Measurements from ENCODE around the gene CNTN1. TPM values are rescaled to one million over a fixed set of nuclear protein-coding genes. Genes with fewer than 3 reads are reported as not detected.

Gene CNTN1
- total RNA-seq, 6 experiments from 2014 or later: not detected

DNA sequence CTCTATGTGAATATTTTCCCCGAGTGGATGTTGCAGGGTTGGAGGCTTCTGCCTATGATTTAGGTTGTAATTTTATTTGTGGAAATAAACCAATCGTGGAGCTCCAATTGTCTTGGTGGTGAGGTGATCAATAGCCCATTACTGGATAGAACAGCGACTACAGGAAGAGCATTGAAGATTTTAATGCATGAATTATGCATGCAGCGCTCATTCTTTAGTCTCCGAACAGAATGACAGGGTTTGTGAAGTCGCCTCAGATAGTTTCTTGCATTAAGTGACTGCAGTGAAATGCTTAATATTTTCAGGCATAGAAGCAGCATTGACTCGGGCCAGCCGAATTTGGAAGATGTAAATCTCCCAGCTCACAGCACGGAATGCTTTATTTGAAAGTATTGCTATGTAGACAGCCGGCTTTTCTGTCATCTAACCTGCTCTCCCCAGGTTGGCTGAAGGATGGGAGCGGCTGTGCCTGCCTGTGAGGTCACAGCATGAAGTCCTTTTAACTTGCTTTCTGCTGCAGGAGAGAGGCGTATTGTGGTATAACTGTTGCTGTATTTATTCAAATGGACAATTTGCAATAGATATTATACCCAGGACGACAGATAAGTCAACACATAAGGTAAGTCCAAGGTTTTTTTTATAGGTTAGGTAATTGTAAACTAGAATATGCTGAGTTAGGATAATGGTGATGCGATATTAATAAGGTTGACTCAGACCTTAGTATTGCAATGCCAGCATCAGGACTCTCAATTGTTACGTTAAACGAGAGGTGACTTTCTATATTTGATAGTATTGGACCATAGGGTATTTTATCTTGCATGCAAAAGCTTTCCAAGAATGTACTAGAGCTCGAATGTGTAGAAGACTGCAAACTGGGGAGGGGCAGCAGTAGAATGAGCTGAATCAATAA lies 135.7 kb downstream of the CNTN1 start:
- Mint-ChIP-seq H3K27me3 (ENCODE audit: insufficient read depth) (no peaks in the 10 kb centered on the region), H3K9me3 (peaks cover 14% of the 10 kb centered on the region), H3K4me3 (no peak overlapping the region), H3K36me3 (ENCODE audit: low read depth) (no peaks in the 10 kb centered on the region), H3K4me1 (ENCODE audit: low read depth) (no peaks in the 10 kb centered on the region), H3K27ac (no peak overlapping the region)
- TF ChIP-seq, protein P1, sequence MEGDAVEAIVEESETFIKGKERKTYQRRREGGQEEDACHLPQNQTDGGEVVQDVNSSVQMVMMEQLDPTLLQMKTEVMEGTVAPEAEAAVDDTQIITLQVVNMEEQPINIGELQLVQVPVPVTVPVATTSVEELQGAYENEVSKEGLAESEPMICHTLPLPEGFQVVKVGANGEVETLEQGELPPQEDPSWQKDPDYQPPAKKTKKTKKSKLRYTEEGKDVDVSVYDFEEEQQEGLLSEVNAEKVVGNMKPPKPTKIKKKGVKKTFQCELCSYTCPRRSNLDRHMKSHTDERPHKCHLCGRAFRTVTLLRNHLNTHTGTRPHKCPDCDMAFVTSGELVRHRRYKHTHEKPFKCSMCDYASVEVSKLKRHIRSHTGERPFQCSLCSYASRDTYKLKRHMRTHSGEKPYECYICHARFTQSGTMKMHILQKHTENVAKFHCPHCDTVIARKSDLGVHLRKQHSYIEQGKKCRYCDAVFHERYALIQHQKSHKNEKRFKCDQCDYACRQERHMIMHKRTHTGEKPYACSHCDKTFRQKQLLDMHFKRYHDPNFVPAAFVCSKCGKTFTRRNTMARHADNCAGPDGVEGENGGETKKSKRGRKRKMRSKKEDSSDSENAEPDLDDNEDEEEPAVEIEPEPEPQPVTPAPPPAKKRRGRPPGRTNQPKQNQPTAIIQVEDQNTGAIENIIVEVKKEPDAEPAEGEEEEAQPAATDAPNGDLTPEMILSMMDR (IDR thresholded peaks at IDR 0.05): no peak
- DNase-seq: no peak

DNA sequence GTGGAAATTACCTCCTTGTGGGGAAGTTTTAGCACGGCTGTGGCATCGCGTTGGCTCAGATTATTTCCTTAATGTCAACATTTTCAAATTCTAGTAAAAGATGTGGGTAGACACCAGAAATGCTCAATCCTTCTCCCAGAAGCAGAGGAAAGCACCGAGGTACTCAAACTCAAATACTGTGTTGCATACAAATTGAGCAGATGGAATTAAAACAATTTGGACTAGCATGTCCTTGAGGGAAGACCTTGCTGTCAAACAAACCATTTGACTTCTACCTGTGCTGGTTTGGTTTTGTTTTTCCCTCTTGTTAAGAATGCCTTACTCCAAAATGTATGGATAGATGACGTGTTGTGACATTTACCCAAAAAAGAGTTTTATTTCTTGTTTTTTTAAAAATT lies 136.4 kb downstream of the CNTN1 start:
- Mint-ChIP-seq H3K36me3 (ENCODE audit: low read depth) (no peaks in the 10 kb centered on the region), H3K4me1 (ENCODE audit: low read depth) (no peaks in the 10 kb centered on the region), H3K9me3 (peaks cover 15% of the 10 kb centered on the region), H3K4me3 (no peak overlapping the region), H3K27ac (no peak overlapping the region), H3K27me3 (ENCODE audit: insufficient read depth) (no peaks in the 10 kb centered on the region)
- TF ChIP-seq, protein P1 (IDR thresholded peaks at IDR 0.05): no peak
- no peak for DNase-seq

DNA sequence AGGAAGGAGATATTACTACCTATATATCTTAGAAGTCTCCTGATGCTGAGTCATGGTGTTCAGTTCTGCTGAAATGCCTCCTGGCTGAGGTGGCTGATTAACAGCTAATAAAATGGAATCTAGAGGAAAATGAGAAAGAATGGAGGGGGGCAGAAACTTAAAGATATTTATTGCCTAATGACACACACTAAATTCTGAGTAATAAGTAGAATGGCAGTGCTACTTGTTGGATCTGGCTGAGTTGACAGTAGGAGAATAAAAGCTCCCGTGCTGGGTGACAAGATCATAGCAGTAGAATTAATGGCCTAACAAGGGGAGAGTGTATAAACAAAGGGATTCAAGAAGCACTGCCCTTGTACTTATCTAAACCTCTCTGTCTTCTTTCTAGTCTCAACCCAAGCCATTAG lies 137.5 kb downstream of the CNTN1 start:
- Mint-ChIP-seq H3K27me3 (ENCODE audit: insufficient read depth) (no peaks in the 10 kb centered on the region), H3K36me3 (ENCODE audit: low read depth) (no peaks in the 10 kb centered on the region), H3K4me3 (no peak overlapping the region), H3K27ac (no peak overlapping the region), H3K4me1 (ENCODE audit: low read depth) (no peaks in the 10 kb centered on the region), H3K9me3 (peaks cover 18% of the 10 kb centered on the region)
- DNase-seq: no peak
- TF ChIP-seq, protein P1 (IDR thresholded peaks at IDR 0.05): no peak

DNA sequence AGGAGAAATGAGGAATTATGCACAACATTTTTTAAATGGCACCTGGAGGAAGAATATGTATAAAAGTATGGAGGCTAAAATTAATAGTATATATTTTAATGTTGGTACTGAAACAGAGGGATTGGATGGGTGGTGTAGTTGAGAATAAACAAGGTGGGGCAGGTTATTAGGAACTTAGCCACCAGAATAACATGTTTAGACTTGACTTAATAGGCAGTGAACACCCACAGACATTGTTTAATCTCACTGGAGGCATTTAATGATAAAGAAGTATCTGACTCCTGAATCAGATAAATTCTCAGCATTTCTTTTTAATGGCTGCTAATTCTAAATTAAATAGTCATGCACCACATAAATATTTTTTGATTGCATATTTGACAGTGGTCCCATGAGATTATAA lies 139.7 kb downstream of the CNTN1 start:
- Mint-ChIP-seq H3K9me3 (peaks cover 18% of the 10 kb centered on the region), H3K4me3 (no peak overlapping the region), H3K4me1 (ENCODE audit: low read depth) (no peaks in the 10 kb centered on the region), H3K36me3 (ENCODE audit: low read depth) (no peaks in the 10 kb centered on the region), H3K27ac (no peak overlapping the region), H3K27me3 (ENCODE audit: insufficient read depth) (no peaks in the 10 kb centered on the region)
- DNase-seq: no peak
- TF ChIP-seq, protein P1 (IDR thresholded peaks at IDR 0.05): no peak

DNA sequence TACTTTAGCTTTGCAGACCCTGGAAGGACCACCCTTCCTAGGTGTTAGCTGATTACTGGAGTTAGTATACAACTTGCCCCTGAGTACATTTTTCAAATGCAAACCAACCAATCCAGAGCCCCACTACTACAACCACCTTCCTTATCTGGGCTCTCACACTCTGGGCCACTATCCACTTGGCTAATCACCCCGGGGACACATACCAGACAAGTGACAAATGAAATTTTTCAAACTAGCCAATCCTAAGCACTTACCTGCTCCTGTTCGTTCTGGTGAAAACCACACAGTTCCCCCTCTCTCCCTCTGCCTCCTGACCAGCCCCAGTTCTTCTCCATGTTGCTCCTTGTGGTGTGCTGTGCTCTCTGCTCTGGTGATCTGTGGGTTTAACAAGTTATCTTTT lies 140.4 kb downstream of the CNTN1 start:
- Mint-ChIP-seq H3K9me3 (peaks cover 18% of the 10 kb centered on the region), H3K4me1 (ENCODE audit: low read depth) (no peaks in the 10 kb centered on the region), H3K27me3 (ENCODE audit: insufficient read depth) (no peaks in the 10 kb centered on the region), H3K36me3 (ENCODE audit: low read depth) (no peaks in the 10 kb centered on the region), H3K4me3 (no peak overlapping the region), H3K27ac (no peak overlapping the region)
- DNase-seq: no peak
- TF ChIP-seq, protein P1 (IDR thresholded peaks at IDR 0.05): no peak
